Activated T-cell treated with anti-CD3 and anti-CD28 coated beads, Interleukin-2, amount 50 U/mL, for 1 hour (primary cell): ENCODE data around the gene LRRN4.

Source experiments
- DNase-seq: peaks from one replicate; pipeline ENCODE4 v3.0.0-alpha.2; 2020

The LRRN4 gene

DNA sequence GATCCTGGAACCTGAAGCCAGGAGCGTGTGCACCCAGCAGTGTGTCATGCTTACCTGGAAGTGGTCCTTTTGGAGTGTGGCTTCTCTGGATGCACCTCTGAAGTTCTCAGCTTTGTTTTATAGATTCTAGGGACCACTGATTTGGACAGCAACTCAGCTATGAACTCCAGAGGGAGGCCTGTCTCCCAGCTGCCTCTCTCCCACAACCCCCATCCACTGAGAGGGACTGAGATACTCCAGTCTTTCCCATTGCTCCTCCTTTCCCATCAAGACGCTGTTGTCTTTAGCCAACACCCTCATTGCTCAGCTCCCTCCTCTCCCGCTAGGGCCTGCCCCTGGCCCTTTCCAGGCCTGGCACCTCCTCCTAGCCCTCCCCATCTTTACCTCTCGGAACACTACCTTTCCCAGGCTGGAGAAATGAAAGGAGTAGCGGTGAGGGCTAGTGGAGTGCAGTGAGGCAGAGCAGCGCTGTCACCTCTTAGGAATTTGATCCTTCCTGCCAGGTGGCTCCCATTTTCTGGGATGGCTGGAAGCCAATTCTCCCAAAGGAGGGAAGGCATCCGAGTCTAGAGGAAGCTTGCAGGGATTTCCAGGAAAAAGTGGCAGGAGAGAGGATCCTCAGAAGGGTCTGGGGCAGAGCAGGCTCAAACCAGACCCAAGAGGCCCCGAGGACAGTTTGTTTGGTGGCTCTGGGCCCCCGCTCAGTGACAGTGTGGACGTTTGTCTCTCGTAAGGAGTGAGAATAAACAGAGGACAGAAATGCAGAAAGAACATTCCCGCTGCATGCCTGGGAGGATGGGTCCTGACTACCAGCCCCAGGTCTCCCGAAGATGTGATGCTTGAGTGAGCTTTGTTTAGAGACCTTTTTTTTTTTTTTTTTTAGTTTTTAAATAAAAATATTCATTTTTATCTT lies at the start of gene LRRN4:
TSS of gene LRRN4 (minus strand) at position 285 of the 913 bp plus-strand sequence. CDS start 1,261 bp downstream, outside the sequence.
- no peak for DNase-seq

DNA sequence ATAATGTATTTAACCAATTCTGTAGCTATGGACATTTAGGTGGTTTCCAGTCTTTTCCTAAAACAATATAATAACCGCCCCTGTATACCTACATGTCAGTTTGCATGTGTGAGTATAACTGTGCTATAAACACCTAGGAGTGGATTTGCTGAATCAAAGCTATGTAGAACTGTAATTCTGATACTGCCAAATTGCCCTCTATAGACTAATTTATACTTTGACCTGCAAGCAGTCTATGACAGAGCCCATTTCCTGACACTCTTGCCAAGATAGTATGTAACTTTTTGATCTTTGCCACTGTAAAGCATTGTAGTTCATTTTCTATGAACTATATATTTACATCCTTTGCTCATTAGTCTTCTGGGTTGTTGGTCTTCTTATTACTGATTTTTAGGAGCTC lies 49.4 kb upstream of the LRRN4 start:
- no peak for DNase-seq

DNA sequence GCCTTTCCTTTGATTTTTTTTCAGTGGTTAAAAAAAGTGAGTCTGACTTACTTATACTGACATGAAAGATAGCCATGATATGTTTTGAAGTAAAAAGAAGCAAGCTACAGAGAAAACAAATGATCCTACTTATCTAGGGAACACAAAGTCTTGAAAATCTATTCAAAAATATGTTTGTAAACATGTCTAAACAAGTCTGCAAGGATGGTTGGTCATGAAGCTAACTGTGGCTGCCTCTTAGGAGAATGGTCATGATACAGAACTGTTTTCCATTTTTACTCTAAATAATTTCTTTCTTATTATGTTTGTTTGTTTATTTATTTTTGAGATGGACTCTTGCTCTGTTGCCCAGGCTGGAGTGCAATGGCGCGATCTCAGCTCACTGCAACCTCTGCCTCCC lies 47.5 kb upstream of the LRRN4 start:
- DNase-seq, result no peak

DNA sequence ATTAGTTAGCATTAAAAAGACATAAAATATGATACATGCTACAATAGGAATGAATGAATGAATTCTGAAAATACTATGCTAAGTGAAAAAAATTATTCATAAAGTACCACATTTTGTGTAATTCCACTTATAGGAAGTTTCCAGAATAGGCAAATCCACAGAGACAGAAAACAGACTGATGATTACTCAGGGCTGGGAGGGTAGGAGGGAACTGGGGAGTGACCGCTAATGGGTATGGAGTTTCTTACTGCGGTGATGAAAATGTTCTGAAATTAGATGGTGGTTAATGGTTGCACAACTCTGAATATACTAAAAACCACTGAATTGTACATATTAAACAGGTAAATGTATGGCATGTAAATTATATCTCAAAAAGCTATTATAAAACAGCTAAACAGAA lies 46.4 kb upstream of the LRRN4 start:
- DNase-seq, result no peak

DNA sequence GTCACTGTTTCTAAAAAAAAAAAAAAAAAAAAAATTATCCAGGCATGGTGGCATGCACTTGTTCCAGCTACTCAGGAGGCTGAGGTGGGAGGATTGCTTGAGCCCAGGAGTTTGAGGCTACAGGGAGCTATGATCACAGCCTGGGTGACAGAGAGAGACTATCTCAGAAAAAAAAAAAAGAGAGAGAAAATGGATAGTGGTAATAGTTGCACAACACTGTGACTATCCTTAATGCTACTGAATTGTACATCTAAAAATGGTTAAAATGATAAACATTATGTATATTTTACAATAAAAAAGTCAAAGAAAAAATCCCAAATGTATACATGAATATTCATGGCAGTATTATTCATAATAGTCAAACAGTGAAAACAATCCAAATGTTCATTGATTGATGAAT lies 46.0 kb upstream of the LRRN4 start:
- no peak for DNase-seq

DNA sequence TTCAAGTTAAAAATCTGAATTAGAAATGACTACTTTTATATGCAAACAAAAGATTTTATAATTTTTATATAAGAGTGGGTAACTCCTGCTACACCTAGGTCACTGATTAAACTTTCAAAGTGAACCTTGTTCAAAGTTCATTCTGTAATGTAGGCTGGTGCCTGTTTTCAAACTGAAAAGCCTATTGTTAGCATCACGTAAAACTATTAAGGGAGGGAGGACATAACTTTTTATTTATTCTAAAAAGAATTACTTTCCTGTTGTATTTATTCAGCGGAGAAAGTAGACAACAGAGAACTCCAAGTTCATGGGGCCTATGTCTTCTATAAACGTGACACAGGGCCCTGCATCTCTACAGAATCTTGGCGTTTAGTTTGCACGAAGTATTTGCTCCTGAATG lies 41.5 kb upstream of the LRRN4 start:
- no peak for DNase-seq

DNA sequence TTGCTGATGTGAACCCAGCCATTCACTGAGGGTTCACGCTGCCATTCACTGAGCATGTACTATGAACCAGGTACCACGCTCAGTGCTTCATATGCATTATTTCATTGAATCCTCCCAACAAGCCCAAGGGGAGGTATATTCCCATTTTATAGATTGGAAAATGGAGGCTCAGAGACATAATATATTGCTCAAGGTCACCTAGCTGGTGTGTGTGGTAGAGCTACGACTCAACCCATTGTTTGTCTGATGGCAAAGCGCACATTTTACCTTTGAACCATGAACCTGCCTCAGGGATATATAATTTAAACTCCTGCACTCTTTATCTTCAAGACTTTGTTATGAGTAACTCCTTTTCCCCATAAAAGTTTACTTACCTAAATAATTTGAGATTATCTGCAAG lies 40.7 kb upstream of the LRRN4 start:
- DNase-seq, result no peak

DNA sequence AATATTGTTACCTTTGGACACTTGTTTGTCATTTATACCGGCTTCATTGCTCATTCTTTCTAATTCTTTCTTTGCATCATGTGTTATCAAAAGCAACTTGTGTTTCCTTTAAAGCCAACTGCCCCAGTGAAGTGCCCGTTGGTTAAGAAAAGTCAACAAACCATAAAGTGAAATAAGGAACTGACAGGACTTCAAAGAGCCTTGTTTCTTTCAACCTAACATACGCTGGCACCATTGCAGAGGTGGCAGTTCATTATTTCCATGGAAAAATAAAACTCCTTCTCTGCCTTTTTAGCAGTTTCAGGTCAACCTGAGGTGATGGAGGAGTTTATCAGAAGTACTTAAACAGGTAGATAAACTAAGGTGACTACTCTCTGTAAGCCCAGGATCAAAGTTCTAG lies 40.2 kb upstream of the LRRN4 start:
- no peak for DNase-seq

DNA sequence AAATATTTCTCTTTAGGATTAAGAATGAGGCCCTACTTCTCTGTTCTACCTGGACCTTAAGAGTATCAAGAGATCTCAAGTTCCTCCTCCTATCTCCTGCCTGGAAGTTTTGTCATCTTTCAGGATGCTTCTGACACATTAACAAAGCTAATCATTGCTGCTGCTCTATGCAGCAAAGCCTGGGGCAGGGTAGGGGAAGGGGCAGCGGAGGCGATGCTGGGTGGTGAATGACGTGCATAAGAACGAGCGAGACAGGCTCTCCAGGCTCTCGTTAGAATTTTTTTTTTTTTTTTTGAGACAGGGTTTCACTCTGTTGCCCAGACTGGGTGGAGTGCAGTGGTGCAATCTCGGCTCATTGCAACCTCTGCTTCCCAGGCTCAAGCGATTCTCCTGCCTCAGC lies 37.8 kb upstream of the LRRN4 start:
- no peak for DNase-seq

DNA sequence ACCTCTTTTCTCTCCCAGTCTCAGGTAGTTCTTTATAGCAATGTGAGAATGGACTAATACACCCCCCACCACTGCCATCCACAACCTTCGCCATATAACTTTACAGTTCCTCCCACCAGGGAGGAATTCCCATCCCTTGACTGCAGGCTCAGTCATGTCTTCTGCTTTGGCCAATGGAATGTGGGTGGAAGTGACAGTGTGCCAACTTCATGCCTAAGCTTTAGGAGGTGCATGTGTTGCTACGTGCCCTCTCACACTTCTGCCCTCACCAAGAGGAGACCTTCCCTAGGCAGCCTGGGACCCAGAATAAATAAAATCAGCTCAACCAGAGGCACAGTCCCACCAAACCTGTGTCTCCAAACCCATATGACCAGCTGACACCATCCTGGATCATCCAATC lies 33.0 kb upstream of the LRRN4 start:
- DNase-seq, result no peak

DNA sequence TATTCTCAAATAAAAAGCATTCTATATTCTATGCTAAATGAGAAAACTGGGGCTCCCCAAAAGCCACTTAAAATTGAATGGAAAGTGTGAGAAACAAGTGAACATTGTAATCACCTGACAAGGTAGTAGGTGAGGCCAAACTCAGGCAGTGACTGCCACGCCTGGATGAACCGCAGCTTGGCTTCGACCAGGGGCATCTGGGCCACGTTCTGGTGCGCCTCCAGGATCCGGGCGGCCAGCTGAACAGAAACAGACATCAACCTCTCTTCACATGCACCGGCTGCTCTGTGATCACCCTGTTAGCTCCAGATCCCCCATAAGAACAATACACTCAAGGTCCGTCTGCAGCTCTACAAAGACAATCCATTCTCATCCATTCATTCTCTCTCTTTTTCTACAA lies 30.1 kb upstream of the LRRN4 start:
- DNase-seq, result no peak

DNA sequence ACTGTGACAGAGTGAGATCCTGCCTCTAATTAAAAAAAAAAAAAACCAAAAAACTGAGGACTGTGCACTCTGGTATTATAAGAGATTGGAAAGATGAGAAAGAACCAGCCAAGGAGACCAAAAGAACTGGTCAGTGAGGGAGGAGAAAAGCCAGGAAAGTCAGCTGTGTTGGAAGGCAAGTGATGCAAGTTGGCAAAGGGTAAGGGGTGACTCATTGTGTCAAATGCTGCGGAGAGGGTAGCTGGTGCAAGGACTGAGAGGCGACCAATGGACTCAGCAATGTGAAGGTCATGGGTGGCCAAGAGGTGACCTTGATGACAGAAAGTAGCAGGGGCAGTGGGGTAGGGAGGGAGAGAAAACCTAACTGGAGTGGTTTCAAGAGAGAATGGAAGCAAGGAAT lies 27.4 kb upstream of the LRRN4 start:
- no peak for DNase-seq

DNA sequence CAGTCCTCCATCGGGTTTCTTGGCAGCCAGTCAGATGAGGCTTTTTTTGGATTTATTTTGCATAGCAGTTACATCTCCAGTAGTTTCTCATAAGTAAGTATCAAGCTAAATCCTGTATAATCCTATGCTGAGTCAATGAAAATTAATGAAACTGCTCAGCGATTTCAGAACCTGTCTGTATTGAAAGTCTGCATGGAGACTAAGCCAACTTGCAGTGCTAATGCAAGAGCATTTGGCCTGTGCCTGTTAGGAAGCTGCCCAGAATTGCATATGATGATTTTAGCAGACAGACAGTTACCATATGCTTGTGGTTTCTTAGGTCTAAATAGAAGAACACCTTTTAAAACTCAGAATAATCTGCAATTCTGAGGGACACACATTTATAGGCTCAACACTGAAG lies 25.2 kb upstream of the LRRN4 start:
- no peak for DNase-seq

DNA sequence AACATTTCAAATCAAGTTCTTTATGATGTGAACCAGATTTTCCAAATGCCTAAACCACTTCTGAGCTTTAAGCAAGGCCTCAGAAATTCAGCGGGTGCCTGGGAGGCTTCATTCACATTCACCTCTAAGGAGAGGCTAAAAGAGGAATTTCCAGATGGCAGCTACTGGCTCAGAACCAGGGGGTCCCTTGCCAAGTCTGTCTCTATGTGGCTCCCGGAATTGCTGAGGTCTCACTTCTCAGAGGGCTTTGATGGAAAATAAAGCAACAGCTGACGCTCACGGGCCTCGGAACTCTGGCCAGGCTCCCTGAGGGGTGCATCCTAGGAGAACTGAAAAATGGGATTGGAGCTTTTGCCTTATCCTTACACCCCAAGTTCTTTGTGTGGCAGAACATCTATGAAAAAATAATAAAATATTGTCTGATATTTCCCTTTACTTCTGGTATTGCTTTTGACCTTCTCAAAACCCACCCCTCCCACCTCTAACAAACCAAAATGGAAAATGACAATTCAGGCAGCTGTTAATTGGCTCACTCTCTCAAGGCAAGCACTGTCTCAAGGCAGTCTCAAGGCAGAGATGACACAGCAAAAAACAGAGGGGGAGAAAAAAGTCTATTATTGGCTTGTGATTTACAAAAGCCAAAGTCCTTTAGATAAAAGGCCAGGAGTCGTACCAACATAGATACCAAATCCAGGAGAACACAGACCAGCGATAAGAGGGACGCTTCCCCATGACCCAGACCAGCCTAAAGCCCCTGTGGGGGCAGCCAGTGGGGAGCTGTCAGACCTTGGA lies 21.8 kb upstream of the LRRN4 start:
- DNase-seq, result no peak

DNA sequence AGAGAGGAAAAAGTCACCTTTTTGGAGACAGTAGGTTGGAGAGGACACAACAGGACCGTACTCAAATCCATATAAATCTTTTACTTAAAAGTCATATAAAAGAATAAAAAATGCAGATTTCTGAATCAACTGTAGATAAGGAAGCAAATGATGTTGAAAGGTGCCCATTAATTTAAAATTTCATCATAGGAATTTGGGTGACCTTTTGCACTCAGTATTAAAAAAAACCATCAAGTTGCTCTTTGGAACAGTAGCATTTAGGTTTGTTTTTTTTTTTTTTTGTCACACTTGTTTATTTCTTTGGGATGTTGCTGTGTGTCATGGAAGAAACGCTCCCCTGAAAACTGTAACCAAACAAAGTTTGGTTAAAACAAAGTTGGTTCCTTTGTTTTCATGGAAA lies 20.9 kb upstream of the LRRN4 start:
- DNase-seq, result no peak

DNA sequence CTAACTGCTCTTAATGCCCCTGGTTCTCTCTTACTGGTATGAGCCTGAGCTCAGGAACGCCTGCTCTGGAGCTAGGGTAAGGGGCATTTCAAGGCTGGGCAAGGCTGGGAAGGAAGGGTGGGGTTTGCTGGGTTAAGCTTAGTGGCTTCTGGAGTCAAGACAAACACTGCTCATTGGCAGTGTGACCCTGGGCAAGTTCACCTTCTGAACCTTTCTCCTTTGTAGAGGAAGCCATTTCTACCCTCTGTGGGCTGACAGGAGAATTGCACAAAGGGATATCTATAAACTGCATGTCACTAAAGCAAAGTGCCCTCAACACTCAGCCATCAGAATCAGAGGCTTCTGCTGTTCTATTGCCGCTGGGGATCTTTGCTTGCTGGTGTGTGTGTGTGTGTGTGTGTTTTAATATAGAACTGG lies 20.3 kb upstream of the LRRN4 start:
- no peak for DNase-seq

DNA sequence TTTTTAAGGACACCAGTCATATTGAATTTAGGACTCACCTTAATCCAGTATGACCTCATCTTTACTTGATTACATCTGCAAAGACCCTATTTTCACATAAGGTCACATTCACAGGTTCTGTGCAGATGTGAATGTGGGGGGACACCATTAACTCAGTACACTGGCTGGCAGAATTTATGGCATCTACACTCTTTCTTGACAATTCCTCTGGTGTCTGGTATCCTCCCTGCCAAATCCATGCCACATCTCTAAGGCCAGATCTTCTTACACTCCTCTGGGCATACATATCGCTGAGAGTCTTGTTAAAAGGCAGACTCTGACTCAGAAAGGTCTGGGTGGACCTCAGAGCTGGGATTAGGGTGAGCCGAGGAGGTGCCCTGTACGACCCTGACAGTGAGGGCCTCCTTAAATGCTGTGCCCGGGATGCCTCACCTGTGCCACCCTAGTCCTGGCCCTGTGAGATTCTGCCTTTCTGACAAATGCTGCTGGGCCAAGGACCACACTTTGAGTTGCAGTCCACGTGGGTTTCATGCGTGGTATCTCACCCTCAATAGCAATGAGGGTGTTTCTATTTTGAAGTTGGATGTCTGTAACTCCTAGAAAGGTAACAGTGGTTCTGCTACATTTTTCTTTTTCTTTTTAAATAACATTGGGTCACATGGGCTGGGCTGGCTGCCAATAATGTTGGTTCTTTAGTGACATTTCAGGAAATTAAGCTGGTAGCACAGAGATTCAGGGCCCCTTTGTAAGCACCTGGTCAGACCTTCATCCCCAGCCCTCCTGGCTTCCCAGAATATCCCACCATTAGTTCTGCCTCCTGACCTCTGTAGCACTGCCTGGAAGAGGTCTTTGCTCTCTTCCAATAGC lies 17.2 kb upstream of the LRRN4 start:
- no peak for DNase-seq

DNA sequence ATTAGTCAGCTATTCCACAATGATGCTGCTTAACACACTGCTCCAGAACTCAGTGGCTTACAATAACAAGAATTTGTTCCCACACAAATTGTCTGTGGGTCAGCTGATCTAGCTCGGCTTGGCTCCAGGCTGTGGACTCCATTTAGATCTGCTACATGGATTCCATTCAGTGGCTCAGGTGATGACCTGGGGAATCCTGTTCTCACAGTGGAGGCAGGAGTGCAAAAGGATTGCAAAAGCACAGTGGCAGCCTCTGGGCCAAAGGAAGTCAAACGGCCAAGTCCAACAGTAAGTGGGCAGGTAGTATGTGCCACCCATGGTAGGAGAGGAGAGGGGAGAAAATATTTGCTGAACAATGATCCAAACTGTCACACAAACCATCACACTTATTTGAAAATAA lies 15.8 kb upstream of the LRRN4 start:
- no peak for DNase-seq

DNA sequence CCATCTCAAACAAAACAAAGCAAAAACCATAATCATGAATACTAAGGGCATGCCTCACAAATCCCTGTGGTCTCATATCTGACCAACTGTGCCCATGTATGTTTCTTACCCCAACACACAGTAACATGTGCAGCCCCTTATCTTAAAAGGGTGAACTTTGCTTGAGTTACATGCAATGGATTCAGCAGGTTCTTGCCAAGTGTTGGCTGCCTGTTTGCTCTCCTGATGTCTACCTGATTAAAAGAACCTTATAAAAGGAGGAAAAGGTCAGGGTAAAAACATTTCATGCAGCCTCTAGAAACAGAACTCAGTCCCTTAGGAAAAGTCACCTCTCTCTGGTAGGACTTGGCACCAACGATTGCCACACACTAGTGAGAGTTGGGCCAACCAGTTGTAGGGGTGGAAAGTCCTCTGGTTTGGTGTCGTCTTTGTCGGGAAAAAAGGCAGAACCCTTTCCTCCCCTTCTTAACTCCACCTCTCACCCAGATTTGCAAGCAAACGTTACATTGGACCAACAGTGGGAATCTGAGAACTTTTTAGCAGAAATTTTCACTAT lies 14.0 kb upstream of the LRRN4 start:
- DNase-seq, result no peak

DNA sequence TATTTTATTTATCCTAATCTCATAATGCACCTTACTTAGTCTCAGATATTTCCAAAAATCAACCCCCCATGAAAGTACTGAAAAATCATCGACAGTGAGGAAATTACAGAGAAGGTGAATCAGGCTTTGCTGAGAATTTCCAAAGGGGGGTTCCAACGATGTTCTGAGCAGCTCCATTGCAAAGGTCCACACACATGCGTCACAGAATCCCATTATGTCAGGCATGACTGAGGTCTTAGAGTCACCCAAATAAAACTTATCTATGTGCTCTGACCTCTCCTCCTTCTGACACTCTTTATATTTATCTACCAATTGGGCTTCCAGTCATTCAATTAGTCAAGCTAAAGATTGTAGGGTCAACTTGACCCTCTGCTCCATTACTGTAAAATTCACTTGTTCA lies 12.7 kb upstream of the LRRN4 start:
- DNase-seq, result no peak

DNA sequence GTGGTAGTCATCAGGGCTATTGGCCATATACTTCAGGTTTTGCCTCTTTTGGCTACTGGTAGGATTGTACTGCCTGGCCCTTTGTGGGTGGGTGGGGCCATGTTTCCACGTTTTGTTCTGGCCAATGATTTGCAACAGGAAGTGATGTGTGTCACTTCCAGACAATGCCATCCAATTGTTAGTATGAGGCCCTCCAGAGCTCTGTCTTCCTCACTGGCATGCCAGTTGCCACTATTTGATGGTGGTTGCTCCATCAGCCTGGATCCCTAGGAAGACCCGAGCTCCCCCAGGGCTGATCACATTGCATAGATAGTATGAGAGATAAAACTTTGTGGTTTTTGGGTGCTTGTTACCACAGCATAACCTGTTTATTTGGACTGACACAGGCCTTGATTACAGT lies 7.7 kb upstream of the LRRN4 start:
- DNase-seq, result no peak

DNA sequence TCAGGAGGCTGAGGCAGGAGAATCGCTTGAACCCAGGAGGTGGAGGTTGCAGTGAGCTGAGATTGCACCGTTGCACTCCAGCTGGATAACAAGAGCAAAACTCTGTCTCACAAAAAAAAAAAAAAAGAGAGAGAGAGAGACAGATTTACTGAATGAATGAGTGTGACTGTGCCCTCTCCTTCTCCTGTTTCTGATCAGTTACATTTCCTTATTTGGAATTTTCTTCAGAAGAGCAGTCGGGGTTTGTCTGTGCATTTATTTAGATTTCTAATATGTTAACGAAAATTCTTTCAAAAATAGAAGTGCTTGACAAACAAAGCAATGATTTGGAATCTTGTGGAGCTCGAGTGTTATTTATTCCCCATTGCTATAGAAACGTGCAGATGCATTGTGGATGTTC lies 6.4 kb upstream of the LRRN4 start:
- no peak for DNase-seq
